Stimulated activated CD4-positive, alpha-beta T cell treated with anti-CD3 and anti-CD28 coated beads, TNF-alpha, amount 100 ng/mL, for 24 hours (primary cell): ENCODE data around the gene MAPRE3.

Experiments used
- DNase-seq, 3 experiments: peaks; one replicate each; pipeline ENCODE4 v3.0.0-alpha.2; 2020; ENCODE audit warnings: low read depth in 3 of 3

The MAPRE3 gene

DNA sequence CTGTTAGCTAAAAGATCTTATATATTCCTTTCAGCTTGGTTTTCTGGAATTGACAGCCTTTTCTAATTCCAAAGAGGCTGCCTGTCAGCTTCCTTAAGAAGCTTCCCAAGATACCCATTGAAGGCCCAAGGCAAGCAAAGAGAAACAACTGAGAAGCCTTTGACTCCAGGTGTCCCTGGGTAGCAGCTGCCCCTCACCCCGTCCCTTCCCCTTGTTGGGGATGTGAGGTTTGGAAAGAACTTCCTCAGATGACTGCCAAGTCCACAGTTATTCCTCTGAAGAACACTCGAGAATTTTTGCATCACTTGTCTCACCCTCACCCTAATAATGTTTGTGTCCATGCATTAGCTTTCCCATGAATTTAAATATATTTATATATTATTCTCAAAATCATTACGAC lies 13.3 kb downstream of the MAPRE3 start:
- no peak for DNase-seq

DNA sequence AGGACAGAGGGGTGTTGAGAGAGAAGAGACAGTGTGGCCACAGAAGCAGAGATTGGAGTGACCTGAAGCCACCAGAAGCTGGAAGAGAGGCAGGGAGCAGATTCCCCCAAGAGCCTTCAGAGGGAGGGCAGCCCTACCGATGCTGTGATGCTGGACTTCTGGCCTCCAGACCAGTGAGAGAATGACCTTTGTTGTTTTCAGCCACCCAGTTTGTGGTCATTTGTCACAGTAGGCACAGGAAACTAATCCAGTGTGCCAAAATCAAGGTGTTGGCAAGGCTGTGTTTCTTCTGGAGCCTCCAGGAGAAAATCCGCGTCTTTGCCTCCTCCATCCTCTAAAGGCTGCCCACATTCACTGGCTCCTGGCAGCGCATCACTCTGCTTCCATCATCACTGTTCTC lies 15.4 kb downstream of the MAPRE3 start:
- no peak for DNase-seq

DNA sequence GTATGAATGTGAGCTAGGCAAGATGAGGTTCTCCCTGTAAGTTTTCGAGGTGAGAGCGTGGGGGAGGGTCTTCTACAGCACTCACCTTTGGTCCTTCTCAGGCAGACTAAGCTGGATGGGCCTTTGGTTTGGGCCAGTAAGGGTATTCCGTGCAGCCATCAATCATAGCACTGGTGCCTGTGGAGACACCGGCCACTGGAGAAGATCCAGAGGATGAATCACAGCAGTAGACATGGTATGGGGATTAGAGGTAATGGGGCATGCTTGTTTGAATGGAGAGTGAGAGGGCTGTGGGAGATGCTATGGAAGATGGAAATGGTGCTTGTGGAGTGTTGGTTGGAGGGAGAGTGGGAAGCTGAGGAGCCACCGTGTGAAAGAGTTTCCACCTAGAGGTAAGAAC lies 16.1 kb downstream of the MAPRE3 start:
- no peak for DNase-seq

DNA sequence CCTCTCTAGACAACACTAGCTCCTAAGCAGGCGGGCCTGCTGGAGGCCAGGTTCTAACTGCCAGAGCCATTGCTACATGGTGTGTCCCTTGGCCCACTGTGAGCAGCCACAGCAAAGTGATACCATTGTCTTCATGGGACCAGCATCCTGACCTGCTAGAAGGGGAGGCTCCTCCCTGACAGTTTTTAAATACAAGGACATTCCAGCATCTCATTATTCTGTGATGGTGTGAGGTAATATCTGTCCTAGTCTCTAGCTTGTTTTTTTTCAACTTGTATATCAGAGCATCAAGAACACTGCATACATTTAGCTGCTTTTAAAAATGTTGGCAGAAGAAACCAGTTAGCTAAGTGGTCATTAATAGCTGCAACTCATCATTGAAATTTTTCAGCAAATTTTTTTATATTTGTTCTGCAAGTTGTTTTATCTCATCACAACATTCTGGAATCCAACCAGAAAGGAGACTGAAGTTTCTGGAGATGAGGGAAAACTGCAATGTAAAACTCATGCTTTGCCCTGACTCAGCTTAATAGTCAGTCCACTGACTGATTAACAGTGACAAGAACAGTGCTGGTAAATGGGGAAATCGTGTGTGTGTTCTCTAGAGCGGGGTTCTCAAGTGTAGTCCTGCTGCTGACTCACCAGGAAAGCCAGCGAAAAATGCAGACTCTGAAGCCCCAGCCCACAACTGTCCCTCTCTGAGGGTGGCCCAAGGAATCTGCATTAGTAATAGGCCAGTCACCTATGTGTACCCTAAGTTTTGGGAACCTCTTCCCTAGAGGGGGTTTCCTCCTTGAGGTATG lies 17.8 kb downstream of the MAPRE3 start:
- no peak for DNase-seq

DNA sequence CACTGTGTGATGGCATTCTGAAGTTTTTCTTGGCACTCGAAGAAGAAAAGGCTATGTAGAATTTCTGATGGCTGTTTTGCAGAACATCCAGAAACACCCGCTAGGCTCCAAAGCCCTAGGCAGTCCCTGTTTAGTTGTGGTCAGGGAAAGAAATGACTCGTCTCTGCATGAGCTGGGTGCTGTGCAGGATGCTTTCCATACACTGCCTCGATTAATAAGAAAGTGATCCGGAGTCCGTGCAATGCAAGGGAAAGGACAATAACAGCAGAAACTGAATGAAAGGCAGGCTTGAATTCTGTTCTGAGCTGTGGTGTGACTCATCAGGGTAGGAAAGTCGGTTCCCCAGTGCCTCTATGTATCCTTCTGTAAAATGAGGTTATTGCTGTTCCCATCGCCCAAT lies 18.7 kb downstream of the MAPRE3 start:
- DNase-seq = no peak

DNA sequence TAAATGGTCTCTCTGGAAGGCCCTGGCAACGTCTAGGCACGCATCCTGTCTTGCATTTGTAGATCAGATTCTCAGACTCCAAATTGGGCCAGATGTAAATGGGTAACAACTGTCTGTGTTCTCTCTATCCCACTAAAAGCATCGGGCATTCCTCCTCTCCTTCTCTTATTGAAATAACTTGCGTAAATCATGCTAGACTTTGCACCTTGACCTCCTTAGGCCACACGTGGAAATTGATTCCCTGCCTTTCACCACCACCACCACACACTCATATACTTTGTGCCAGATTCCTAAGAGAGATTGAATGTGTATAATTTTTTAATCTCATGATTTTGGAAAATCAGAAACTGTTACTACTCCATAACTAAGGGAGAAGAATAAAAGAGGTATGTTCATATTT lies 21.3 kb downstream of the MAPRE3 start:
- DNase-seq = no peak

DNA sequence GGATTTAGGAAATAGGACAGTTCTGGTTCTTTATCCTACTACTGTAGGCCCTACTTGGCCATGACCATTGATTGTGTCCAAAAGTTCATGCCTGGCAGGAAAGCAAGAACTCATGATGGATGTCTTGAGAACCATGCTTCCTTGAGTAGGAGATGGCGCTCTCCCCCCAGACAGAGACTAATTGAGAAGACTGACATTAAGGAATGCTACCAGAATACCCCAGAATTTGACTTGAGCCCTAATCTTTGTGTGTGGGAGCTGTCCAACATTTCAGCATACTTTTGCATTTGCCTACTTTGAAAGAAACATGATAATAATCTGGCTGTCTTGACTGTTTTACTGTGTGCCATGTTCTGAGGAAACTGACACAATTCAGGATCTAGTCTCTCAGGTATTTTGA lies 23.3 kb downstream of the MAPRE3 start:
- DNase-seq = no peak

DNA sequence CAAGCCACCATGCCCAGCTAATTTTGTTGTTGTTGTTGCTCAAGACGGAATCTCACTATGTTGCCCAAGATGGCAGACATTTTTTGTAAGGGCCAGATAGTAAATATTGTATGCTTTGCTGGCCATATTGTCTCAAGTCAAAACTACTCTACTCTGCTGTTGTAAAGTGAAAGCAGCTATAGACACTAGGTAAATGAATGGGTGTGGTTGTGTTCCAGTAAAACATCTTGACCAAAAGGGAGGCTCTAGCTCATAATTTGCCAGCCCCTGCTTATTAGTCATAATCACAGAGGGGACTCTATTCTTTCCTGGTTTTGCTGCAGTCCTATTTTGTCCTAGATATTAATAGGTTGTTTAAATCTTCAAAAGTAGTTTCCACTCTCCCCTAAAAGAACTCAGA lies 24.5 kb downstream of the MAPRE3 start:
- DNase-seq = no peak

DNA sequence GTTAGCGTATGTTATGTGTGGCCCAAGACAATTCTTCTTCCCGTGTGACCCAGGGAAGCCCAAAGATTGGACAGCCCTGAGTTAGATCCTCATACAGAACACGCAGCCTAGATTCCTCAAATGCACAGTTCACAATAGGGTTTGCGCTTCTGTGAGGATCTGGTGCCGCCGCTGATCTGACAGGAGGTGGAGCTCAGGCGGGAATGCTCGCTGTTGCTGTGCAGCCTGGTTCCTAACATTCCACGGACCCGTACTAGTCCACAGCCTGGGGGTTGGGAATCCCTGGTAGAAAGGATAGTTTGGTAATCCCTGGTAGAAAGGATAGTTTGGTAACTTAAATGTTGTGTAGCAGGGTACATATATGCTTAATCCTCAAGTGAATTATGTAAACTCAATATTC lies 27.0 kb downstream of the MAPRE3 start:
- DNase-seq = no peak

DNA sequence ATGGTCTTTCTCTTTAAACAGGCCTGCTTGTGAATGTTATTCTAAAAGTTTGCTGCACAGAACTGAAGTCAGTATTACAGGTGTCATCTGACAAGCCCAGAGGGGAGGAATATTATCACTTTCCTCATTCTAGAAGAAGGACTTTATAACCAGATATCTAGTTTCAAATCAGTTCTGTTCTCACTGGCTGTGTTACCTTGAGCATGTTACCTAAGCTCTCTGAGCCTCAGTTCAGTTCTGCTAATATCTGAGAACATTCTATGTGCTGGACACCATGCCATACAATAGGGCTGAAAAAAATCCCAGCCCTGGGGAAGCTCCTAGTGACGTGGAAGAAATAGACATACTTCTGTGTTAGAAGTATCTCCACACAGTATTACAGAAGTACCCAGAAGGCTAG lies 27.9 kb downstream of the MAPRE3 start:
- DNase-seq = no peak

DNA sequence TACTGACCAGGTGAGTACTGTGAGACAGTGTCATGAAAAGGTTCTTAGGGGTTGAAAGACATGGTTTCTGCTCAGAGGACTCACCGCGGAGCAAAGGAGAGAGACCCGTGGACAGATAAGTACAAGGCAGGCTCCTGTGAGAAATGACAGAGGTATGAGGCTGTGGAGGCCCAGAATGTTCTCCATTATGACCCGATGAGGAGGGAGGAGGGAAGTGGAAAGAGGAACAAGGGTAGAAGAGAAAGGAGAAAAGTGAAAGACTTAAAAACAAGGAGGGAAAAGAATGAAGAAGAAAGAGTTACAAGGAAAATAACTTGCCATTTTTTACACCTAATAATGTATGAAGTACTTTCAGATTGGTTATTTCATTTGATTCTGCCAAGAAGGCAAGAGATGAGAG lies 29.8 kb downstream of the MAPRE3 start:
- DNase-seq = no peak

DNA sequence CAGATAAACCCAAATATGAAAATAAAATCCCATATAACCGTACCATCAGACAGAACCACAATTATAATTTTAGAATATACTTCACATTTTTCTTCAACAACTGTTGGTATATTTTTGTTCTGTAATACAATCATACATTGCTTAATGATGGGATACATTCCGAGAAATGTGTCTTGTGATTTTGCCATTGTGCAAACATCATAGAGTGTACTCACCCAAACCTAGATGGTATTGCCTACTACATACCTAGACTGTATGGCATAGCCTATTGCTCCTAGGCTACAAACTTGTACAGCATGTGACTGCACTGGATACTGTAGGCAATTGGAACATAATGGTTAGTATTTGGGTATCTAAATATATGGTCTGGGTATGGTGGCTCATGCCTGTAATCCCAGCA lies 30.6 kb downstream of the MAPRE3 start:
- DNase-seq = no peak

DNA sequence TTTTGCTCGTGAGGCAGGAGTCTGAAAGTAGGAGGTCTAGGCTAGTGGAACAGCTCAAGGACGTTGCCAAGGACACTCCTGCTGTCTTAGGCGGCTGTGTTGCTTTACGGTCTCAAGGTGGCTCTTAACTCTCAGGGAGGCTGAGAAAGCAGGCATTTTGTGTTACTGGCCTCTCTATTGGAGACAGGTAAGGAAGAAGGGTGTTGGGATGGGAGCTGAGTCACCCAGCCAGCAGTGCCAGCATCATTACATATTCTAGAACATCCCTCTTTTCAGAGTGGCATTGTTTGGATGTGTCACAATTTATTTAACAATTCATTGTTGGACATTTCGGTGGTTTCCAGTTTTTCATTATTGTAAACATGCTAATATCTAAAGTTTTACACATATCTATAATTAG lies 31.5 kb downstream of the MAPRE3 start:
- DNase-seq = no peak

DNA sequence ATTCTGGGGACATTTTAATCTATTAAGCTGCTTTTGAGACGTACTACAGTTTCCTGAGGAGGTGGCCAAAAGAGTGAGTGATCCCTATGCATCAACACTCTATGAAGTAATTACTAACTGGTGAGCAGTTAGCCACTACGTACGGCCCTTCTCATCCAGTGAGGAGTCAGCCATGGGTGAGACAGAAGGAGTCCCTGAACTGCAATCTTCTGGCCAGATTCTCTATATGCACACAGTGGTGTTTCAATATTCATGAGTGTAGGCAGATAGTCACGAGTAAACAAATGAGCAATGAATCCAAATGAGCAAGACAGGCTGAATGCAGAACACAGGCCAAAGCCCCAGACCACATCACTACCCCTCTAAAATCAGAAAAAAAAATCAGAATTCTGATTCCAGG lies 32.6 kb downstream of the MAPRE3 start:
- DNase-seq = no peak

DNA sequence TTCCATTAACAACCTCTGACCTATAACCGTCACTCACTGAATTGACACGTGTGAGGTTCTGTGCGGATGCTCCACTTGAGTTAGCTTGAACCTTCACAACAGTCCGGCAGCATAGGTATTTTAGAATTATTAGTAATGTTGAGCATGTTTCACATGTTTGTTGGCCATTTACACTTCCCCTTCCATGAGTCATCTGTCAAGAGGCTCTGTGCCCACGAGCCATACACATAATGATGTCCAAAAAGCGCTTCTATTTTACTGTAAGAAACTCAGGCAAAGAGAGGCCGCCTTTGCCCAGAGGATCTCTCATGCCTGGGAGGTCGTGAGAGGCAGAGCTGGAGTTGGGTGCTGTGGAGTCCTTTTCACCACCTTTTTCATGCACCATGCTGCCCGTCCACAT lies 33.4 kb downstream of the MAPRE3 start:
- no peak for DNase-seq

DNA sequence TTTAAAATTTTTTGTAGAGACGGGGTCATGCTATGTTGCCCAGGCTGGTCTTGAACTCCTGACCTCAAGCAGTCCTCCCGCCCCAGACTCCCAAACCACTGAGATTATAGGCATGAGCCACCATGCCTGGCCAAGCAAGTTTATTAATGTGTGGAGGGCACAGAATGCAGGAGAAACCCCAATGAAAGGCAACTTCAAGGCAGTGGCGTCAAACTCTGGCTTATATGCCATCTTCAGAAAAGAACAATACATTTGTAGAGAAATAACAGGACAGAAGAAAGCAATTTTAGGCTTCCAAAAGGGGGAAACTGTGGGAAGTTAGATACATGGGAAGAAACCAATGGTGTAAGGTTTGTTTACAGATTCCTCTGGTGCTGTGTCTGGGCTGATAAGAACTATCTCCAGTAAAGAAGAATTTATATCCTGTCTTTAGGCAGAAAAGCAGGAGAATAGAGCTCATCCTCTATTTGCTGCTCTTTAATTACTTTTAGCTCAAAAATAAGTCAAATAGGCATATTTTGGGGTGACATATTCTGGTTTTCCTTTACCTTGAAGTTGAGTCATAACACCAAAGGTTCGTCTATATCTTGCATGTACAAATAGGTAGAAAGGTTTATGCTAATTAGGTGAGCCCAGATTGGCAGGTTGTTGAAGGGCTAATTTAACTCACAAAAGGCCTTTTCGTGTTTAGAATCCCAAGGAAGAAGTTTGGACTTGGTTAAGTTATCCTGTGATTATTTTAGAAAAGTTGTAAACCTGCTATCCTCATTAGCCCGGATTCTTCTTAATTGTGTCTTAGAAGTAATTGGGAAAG lies 36.4 kb downstream of the MAPRE3 start:
- no peak for DNase-seq

DNA sequence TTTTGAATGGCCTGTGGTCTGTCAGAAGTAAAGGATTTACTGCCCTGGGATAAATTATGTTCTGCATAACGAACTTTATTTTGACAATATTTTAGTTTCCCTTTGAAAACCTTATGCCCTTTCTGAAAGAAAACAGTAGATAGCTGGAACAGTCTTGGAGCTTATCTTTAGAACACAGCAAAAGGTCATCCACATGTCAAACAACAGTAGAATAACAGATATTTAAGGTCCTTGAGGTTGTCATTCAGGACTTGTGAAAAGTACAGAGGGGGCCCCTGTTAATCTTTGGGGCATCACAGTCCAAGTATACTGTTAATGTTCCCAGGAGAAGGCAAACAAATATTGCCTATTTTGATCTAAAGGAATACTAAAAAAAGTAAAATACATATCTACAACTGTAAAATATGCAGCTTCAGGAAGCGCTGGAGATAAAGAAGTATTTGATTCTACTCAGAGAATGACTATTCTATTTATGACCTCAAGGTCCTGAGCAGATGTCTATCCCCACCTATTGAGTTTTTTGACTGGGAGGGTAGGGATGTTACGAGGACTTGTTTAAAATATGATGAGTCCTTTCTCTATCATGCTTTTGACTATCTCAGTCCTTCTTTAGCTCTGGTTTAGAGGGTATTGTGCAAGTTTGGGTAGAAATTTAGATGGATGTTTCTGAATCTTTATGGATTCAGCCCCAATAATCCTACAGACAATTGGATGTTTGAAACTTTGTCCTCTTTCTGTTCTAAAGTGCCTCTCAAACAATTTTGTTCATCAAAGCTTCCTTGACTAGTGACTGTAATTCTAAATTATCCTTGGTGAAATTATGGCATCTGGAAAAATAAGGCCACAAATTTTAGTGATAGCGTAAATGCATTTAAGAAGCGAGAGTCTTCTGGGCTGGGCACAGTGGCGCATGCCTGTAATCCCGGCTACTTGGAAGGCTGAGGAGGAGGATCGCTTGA lies 37.3 kb downstream of the MAPRE3 start:
- DNase-seq = no peak

DNA sequence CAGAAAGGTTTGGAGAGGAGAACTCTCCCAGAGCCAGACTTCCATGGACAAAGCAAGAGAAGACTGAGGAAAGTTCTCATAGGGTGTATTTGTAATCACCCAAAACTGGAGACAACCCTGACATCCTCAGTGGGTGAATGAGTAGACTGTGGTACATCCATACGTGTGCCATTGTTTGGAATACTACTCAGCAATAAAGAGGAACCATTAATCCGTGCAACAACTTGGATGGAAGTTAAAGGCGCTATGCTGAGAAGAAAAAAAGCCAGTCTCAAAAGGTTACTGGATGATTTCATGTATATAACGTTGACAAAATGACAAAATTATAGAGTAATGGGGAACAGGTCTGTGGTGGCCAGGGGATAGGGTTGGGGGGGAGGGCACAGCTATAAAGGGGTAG lies 38.2 kb downstream of the MAPRE3 start:
- no peak for DNase-seq

DNA sequence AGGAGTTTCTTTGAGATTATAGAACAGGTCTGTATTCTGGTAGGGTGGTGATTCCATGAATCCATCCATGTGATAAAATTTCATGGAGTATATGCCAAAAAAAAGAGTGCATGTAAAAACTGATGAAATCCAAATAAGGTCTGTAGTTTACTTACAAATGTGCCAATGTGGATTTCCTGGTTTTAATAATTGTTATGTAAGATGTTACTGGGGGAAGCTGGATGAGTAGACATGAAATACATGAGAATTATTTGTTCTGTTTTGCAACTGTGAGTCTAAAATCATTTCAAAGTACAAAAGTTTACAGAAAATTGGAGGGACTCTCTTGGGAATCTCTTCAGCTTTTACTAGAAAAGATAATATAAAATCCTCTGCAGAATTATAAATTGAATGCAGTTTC lies 38.6 kb downstream of the MAPRE3 start:
- no peak for DNase-seq

DNA sequence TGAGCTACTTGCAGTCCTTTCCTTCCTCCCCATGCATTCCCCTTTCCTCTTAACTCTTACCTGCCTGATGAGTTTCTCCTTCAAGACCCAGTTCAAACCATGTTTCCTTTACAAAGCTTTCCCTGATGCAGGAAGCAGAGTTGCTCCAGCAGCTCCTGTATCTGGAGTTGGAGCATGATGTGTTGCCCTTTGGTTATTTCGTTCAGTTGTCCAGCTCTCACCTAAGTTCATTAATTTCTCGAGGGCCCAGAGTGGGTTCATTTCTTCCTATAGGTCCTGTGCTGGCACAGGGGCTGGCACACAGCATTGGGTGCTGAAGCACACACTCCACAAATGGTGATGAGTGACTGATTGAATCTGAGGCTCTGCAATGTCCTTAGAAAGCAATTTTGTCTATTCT lies 39.3 kb downstream of the MAPRE3 start:
- no peak for DNase-seq

DNA sequence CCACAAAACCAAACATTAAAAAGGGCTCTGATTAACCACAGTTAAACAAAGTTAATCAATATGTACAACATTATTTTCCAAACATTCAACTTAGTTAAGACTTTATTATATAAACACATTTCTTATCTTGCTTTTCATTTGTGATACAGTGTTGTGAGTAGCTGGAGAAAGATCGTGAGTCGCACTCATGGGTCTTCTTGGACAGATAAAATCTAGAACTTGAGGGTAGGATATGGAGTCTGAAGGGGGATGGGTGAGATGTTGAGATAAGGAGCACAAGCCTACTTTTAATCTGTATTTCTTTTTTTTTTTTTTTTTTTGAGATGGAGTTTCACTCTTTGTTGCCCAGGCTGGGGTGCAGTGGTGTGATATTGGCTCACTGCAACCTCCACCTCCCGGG lies 39.7 kb downstream of the MAPRE3 start:
- no peak for DNase-seq

DNA sequence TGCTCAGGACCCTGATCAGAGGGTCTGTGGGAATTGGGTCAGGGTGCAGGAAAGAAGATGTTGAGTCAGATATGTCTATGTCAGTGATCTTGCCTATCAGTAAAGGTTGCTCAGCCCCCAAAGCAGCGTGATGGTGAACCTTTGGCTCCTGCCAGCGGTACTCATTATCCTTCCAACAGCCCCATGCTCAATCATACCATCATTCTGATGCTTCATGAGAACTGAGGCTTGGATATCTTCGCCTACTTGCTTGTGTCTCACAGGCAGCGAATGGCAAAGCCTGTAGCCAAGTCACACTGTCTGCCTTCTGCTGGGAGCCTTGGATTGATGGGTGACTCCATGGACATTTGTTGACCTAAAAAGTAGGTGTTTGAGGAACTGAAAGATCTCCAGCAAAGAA lies 43.3 kb downstream of the MAPRE3 start:
- no peak for DNase-seq
